ENCODE results near the gene FAM131C.

- no peak for TF ChIP-seq CTCF (IDR thresholded peaks at IDR 0.05)
- TF ChIP-seq POLR2A (IDR thresholded peaks at IDR 0.05): no peak
Observed at GRCh38 chr1:16122916-16123315, 49.5 kb upstream of the FAM131C start.
